ELR (cell line): ENCODE measurements around the gene CDPF1.

Source experiments
- DNase-seq: peaks from one replicate; pipeline ENCODE4 v3.0.0-alpha.2; 2015; ENCODE audit warnings: low read depth

The CDPF1 gene

DNA sequence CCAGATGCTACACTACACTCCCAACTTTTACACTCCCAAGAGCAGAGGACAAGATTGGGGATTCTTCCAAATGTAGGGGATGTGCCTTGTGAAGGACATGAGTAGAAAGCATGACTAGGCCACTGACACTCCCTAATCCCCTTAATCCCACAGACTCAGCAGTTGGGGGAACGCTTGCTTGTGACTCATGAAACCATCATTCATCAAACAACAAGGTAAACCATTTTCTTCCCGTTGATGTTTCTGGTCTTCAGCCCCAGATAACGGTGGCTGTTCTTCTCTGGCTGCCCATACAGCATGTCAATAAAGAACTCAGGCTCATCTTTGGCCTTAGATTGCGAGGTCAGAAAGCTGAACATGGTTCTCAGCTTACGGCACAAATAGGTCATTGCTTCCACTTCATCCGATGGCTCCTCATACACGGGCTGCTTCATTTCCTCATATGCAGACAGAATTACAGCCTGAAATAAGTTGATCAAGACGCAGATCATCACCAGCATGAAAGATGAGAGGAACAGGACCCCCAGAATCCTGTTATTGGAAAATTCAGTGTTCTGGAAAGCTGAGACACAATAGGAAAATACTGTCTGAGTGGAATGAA is 6.4 kb upstream of the CDPF1 start:
- peak; percentile 74 for DNase-seq

DNA sequence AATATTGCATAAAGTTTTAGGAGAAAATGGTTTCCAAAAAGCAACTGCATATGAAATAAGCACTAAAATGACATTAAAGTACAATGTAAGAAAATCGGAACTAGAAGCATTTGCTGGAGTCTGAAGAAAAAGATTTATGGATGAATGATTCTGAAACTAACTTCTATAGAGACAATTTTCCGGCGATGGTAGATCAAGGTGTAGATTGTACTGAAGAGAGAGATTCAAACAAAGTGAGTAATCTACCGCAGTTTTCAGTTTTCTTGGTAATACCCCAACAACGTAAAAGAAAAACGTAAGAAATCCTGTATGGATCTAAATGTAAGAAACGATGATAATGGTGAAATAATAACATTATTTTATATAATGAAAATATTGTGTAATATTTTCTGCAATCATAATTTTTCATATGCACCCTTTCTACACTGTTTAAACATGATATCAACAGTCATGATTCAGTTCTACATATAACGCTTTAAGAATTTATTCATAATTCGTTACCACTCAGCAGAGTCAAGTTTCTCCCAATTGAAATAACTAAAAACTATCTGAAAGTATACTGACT is 1.8 kb upstream of the CDPF1 start:
- DNase-seq, result no peak

DNA sequence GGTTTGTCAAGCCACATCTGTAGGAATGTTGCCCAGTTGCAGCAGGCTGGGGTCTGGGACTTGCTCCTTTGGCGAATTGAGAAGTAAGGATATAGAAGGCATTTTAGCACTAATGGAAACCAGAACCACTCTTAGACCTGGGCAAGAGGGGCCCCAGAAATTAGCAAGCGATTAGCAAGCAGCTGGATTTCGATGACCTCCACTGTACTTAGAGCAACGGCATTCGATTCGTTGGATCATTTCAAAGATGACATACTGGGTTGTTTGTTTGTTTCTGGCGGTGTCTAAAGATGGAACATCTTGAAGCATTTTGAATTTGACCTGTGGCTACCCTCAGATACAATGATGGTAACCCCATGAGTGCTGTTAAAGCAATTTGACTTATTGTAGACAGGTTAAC is 1.2 kb upstream of the CDPF1 start:
- peak; percentile 19 for DNase-seq

DNA sequence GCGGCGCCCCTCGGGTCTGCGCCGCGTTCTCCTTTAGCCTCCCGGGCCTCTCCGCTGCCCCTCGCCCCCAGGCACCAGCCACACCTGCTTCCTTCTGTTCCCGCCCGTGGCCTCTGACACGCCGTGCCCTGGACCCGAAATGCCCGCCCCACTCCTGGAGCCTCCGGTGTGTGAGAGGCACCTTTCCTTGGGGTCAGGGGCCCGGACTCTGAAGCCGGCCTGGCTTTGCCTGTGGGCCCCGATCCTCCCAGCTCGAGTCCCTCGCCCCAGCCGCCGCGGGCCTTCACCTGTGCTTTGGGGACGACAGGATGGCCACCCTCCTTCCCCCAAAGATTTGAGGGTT is 661 bp upstream of the CDPF1 start:
- peak; percentile 15 for DNase-seq

DNA sequence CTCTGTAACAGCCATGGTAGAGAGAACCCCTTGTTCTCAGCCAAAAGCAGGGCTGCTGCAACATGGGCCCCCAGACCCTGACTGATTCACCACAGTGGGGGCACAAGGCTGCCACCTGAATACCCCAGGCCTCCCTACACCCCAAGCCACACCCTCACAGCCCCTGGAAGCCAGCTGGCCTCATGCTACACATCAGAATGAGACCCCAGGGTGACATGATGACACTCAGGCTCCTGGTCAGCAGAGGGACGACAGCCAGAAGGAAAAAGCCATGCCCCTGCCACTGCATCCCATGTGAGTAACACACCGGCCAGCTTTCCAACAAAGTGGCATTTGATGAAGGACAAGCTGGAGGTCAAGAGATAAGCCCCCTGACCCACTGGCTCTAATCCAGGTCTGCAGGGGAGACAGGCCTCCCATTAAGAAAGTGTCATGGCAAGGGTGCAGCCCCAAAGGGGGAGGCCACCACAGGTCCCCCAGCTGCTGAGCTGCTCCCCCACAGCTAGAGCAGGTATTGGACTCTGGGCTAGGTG is 2.6 kb downstream of the CDPF1 start:
- no peak for DNase-seq

DNA sequence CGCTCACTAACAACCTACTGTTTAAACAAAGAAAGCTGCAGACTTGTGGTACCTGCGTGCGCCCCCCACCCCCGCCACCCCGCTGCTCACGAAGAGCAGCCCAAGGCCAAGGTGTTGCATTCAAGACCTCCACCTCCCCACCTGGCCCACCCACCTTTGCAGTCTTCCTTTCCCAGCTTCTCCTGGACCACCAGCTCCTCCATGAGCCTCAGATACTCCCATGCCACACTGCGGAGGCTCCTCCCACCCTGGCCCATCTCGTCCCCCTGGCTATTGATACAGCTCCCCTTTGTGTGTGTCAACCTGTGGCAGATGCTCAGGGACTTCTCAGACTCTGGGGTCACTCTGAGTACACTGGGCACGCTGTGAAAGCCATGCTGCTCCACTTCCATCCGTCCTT is 3.9 kb downstream of the CDPF1 start:
- no peak for DNase-seq

DNA sequence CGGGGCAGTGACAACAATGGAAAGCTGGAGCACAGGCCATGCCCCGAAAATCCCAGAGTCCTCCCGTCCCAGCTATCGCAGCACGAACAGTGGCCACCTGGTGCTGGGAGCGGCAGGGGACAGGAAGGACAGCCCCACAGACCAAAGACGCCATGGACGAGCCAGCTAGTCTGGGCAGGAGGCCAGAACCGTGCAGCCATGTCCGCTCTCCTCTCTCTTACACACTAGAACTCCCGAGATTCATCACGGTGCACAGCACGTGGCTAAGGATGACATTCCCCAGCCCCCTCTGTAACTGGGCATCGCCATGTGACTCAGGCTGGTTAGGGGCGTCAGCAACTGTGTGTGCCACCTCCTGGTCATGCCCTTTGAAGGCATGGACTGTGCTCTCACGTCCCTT is 4.6 kb downstream of the CDPF1 start:
- no peak for DNase-seq

DNA sequence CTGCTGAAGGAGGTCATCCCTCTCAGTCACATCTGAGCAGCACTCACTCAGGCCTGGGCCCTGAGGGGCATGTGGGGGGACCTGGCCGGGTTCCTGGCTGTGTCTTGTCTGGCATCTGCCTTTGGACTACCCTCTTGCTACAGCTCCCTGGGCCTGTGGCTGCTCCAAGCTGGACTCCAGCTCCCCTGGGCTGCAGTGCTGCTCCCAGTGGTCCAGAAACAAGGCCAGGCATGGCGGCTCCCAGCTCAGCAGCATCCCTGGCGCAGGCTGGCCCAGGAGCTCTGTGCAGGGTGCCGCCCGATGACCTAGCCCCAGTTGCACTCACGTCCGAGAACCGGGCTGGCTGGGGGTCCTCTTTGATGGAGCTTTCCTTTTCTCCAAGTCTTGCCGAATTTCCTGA is 5.3 kb downstream of the CDPF1 start:
- no peak for DNase-seq

DNA sequence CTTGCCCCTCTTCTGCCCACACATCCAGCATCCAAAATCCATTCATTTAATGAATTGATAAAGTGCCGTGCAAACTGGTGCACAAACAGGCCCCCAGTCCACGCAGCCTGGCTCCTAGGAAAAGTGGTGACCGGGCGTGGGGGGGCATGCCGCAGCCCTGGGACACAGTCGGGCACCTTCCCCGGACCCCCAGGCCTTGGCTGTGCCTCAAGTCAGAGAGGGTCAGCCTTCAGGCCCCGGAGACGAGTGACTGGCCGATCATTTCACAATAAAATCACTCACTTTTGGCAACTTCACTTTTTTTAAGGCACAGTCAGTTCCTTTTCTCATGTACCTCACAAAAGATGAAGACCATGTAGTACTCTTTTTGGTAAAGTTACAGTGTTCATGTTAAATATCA is 8.0 kb downstream of the CDPF1 start:
- DNase-seq, result no peak

DNA sequence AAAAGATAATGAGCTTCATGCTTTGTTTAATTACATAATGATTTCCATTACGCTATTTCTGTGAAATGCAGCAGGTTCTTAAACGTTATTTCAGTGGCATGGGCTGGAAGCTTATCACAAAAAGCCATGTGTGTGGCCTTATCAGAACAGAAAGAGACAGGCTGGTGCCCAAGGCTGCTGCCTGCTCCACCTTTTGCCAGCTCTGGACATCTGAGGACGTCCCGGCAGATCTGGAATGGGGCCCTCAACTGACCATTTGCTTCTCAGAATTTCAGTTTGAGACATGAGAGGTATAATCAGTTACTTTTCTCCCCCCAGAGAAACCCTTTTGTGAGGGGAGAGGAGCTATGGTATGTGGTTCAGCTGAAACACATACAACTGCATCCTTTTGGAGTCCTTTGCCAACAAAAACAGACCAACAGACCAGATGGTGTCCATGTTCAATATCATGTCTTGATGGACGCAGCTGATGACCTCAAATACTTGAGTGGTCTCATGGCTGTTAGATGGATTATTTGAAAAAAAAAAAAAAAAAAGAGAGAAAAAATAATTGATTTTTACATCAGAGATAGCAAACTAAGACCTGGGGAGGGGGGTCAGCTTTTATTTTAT is 8.6 kb downstream of the CDPF1 start:
- DNase-seq, result no peak

DNA sequence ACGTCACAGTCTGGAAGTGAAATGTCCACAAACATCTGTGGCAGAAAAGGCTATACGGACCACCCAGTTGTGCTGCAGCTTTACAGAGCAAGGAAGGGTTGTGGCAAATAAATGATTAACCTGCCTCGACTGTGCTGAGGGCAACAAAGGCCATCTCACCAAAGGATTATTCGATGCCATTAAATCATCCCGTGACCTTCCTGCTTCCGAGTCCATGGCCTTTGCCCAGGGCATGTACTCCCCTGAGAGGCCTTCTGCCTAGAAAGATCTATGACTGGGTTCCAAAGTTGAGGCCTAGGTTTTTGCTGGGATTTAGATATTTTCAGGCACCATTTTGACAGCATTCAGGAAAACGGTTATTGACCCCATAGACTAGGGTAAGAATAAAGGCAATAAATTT is 9.2 kb downstream of the CDPF1 start:
- DNase-seq, result no peak

DNA sequence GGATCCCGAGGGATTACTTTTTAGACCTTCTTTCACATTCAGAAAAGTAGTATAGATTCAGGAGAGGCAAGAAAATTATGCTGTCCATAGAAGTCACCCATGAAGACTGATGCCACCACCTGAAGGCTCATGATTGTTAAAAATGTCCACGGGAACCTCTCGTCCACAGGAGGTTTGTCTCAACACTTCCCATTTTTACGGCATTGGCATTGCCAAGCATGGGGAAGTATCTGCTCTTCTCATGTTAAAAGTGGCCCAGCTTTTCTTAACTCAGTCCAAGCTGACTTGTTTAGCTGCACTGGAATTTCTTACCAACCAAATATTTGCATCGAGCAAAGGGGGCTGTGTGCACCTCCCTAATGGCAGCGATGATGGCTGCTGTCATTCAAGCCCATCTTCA is 9.6 kb downstream of the CDPF1 start:
- no peak for DNase-seq

DNA sequence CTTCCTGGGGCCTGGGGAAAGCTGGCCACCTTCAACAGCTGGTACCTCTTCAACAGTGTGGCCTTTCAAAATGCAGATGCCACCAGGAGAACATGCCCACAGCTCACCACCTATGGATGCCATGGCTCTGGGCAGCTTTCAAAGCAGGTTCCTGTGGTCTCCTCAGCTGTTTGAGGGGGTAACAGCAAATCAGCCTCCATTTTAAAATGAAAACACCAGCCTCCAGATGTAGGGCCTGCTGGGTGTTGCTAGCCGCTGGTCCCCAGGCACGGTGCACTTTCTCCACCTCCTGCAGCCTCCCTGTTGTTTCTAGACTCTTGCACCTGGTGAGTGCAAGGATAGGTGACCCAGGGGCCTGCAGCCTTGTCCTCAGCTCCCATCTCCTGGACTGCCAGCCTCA is 10.0 kb downstream of the CDPF1 start:
- no peak for DNase-seq

DNA sequence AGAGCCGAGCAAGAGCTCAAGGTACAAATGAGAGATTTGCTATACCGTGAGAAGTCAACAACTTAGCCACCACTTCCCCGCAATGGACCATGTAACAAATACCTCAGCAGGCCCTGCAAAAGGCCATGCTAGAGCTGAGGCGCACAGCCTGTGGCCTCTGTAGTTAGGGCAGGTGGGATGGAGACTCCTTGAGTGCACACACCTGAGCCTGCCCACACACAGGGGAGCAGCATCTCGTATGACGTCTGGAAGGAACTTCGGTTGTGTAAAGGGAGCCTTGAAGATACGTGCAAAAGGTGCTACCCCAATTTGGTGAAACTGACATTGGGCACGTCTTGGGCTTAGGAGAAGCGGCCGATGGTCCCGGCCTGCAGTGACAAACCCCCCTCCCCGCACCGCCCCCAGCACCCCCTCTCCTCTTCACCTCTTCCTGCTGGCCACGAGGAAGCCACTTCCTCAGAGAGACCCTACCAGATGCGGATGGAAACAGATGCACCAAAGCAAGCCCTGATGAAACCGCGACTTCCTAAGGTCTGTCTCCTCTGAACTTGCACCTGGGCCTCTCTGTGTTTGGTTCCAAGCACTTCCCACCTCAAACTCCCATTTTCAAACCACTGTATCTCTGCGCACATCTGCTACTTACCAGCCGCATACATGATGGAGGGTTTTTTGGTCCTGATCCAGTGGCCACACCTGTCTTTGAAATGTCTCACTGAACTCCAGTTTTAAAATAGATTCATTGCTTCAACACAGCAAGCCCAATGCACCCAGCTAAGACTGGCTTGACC is 10.6 kb downstream of the CDPF1 start:
- DNase-seq, result no peak

DNA sequence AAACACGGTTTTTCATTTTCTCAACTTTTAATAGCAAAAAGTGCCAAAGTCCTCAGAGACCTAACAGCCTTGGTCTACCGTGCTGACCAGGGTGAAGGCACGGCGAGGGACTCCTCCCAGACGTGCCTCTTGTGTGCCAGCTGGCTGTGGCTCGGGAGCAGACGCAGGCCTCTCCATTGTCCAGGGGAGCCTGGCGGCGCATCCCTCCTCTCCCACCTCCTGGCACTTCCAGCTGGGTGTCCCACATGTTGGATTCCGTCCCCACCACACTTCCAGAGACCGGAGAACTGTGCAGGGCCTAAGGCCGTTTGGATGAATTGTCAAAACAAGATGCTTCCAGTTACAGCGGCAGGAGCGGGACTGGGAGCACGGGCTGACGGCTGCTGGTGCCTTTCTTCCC is 11.6 kb downstream of the CDPF1 start:
- DNase-seq, result no peak

DNA sequence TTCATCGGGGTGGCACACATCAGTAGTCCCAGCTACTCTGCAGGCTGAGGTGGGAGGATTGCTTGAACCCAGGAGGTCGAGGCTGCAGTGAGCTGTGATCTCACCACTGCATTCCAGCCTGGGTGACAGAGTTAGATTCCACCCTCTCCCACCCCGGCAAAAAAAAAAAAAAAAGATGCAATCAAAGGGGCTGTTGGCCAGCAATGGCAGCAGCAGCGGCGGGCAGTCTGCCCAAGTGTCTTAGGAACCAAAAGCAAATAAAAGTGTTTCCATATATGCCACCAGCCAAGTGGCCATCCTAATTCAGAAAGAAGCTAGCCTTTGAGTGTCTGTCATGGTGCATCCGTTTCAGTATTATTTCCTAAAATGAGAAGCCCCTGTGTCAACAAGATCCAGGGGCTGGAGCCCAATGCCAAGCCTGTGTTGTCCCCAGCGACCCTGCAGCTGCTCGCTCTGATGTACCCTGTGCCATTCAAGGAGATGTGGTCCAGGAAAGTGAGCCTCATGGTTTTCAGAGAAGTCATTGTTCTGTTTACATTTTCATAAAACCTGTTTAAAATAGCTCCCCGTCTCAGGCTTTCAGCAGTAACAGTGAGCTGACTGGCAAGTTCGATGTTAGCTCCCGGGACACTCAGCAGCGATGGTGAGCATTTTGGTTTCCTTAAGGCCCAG is 12.5 kb downstream of the CDPF1 start:
- no peak for DNase-seq

DNA sequence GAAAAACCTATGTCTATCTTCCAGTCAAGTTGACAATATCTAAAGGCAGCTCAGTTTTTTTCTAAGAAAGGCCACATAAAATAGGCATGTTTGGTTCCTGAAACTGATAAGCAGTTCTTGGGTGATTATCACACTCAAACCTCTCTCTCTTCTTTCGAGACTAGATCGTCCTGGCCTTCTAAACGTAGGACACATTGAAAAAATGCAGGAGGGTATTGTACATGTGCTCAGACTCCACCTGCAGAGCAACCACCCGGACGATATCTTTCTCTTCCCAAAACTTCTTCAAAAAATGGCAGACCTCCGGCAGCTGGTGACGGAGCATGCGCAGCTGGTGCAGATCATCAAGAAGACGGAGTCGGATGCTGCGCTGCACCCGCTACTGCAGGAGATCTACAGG is 15.1 kb downstream of the CDPF1 start:
- DNase-seq, result no peak

DNA sequence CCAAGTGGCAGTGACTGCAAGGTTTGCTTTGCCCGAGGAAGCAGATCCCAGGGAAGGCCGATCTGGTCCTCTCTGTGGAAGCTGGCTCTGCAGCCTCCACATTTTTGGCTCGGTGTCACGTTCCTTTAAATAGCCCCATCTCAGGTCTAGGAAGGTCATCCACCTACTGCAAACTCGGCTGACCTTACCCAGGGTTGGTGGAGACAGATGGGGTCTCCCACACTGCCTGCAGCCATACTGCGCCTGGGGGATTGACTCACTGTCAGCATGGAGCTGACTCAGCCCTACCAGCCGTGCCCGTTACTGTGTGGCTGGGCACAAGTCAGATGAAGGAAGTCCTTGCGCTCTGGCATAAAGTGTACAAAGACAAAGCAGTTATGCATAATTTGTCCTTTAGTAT is 16.9 kb downstream of the CDPF1 start:
- DNase-seq, result peak; percentile 58

DNA sequence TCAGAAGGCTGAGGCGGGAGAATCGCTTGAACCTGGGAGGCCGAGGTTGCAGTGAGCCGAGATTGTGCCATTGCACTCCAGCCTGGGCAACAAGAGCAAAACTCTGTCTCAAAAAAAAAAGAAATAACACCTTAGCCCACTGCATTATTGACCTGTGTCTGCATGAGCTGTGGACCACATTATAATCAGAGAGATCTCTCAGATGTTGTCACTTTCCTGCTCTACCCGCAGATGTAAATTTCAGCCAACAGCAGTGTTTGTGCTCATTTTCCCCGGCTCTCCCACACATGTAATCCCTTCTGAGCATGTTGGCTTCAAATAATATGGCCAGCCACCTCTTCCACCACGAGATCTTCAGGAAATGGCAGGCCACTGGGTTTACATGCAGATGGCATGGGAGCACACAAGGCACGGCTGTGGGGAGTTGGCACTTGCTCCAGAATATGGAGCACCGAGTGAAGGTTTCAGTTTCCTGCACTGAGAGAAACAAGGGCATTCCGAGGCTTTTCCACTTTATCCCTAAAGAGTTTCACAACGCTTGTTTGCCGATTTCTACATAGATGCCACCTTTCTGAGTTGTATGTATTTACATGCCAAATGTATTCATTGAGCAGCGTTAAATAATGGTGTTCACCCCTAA is 19.7 kb downstream of the CDPF1 start:
- no peak for DNase-seq

DNA sequence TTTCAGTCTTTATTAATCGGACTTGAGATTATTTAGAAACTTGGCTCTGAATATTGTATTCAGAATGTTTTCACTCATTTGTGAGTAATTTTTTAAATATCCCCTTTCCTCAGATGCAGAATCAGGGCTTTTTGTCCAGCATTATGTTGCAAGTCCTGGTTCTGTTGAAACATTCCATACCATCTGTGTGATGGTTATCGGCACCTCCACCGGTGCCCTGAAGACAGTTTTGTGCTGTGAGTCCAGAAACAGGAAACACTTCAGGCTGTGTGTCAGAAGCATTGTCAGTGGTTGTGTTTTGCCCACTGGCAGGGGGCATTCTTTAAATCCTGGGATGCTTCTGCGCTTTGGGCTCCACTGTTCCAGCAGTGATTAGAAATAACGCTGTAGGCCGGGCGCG is 20.4 kb downstream of the CDPF1 start:
- no peak for DNase-seq

DNA sequence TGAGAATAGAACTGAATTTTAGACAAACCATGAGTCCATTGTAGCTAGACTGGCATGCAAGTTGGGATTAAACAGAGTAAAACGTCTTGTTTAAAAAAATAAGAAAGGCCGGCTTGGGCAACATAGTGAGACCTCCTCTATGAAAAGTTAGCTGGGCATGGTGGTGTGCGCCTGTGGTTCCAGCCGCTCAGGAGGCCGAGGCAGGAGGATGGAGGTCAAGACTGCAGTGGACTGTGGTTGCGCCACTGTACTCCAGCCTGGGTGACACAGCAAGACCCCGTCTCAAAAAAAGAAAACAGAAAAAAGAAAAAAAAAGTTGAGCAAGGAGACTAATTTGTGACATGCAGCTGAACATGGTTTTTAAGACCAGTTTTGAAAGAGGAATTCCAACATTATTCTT is 23.5 kb downstream of the CDPF1 start:
- DNase-seq, result no peak

DNA sequence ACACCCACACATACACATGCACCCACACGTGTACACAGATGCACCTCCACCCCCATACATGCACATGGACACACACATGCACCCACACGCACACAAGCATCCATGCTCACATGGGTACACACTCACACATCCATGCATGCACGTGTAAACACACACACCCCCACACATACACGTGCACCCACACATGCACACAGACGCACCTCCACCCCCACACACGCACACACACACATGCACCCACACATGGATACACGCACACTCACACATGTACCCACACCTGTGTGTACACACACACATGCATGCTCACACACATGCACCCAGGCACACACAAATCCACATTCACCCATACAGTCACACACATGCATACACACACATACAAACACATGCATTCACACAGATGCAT is 24.5 kb downstream of the CDPF1 start:
- DNase-seq, result no peak
